ENCODE measurements around the gene AQP10.
"Not testable (repeated sequence)": the region's sequence is repeated elsewhere in the genome, so short reads cannot be mapped to it uniquely, and the experiment has no call there.

The AQP10 gene, protein sequence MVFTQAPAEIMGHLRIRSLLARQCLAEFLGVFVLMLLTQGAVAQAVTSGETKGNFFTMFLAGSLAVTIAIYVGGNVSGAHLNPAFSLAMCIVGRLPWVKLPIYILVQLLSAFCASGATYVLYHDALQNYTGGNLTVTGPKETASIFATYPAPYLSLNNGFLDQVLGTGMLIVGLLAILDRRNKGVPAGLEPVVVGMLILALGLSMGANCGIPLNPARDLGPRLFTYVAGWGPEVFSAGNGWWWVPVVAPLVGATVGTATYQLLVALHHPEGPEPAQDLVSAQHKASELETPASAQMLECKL

DNA sequence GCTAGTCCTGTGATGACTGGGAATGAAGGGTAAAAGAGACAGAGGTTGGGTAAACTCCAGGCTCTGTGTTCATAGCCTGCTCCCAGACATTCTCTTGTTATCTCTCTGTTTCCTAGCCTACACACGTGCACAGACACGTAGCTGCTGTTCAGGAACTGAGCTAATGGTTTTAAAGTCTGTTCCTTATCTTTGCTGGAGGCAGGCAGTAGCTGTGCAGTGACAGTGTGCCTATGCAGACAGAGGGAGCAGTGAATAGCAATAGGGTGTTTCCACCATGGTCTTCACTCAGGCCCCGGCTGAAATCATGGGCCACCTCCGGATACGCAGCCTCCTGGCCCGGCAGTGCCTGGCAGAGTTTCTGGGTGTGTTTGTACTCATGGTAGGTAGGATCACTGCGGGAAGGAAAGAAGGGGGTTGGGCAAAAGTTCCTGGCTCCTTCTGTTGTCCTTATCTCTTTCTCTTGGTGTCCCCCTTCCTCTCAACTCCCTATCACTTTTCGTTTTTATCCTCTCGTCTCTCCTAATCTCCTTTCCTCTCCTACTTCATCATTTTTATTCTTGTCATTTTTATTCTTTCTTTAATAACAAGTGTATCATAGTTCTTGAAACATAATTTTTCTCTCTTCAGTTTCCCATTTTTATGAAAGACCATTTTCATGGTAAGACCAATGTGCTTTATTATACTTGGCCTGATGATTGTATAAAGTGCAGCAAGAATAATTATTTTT is at the start of gene AQP10:
Gene AQP10, plus strand, starts transcription at position 212 of the 727 bp plus-strand sequence. Its CDS starts 63 bp downstream, at position 275.
- DNase-seq = no peak

DNA sequence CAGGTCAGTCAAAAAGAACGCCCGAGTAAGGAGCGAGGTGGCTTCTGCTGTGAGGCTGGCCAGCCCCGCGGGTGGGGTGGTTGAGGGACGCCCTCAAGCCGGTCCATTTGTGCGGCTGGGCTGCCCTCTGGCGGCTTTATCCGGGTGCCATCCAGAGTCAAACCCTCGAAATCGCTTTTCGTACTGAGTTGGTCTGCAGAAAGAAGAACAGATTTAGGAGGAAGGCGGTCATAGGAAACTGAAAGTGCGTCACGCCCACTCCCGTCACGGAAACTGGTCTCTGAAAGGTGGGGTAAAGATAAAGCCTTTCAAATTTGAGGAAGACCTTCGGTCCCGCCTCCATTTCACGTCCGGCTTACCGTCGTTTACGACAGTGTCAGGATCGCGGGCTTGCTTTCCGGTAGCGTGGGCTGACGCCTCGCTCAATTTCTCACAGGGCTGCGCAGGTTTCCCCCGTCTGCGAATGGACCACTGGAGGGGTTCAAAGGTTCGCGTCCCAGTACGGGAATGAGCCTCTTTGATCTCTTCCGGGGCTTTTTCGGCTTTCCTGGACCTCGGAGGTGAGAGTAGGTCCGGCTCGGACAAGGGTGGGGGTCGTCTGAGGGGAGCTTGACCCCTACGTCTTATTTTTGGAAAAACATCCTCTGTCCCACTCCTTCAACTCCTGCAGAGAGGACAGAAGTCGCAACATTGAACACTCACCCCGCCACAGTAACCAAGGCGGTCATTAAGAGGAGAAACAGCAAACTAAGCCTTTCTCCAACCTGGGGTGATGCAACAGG is 48.5 kb upstream of the AQP10 start, which contains the start of gene HAX1:
Gene HAX1, plus strand, starts transcription at position 413 of the 782 bp plus-strand sequence. Its CDS starts 95 bp downstream, at position 508.
- DNase-seq = peak; percentile 99

DNA sequence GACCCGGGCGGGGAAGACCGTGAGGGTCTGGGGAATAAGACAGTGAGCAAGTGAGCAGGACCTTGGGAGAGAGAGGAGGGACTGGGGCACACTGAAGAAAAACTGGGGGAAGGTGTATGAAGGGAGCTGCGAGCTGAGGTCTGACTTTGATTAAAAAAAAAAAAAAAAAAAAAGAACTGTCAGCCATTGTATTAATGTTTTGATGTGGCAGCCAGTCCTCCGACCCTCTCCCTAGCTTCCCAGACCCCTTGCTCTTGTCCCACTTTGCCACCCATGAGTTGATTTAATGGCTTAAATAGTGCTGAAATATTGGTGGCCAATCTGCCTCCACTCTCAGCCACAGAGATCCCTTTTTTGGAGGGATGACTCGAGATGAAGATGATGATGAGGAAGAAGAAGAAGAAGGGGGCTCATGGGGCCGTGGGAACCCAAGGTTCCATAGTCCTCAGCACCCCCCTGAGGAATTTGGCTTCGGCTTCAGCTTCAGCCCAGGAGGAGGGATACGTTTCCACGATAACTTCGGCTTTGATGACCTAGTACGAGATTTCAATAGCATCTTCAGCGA is 47.8 kb upstream of the AQP10 start:
- DNase-seq = no peak

DNA sequence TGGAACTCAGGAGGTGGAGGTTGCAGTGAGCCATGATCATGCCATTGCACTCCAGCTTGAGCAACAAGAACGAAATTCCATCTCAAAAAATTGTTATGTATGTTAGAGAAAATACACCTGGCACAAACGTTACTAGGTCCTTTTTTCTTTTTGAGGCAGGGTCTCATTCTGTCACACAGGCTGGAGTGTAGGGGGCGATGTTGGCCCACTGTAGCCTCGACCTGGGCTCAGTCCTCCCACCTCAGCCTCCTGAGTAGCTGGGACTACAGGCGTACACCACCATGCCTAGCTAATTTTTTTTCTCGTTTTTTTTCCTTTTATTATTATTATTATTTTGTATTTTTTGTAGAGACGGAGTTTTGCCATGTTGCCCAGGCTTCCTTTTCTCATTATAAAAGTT is 44.1 kb upstream of the AQP10 start:
- DNase-seq = peak; percentile 15

DNA sequence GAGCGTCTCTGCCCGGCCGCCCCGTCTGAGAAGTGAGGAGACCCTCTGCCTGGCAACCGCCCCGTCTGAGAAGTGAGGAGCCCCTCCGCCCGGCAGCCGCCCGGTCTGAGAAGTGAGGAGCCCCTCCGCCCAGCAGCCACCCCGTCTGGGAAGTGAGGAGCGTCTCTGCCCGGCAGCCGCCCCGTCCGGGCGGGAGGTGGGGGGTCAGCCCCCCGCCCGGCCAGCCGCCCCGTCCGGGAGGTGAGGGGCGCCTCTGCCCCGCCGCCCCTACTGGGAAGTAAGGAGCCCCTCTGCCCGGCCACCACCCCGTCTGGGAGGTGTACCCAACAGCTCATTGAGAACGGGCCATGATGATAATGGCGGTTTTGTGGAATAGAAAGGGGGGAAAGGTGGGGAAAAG is 33.3 kb upstream of the AQP10 start:
- not testable (repeated sequence) for DNase-seq

DNA sequence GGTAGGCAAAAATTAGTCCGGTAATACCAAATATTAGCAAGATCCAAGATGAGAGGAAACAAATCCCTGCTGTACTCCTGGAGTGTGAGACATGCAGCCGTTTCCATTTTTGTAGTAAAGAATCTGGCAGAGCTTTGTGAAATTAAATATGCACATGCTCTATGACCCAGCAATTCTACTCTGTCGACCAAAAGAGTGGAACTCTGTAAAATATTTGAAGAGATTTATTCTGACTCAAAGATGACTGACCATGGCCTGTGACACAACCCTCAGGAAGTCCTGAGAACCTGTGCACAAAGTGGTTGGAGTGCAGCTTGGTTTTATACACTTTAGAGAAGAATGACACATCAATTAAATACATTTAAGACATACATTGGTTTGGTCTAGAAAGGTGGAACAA is 32.2 kb upstream of the AQP10 start:
- no peak for DNase-seq

DNA sequence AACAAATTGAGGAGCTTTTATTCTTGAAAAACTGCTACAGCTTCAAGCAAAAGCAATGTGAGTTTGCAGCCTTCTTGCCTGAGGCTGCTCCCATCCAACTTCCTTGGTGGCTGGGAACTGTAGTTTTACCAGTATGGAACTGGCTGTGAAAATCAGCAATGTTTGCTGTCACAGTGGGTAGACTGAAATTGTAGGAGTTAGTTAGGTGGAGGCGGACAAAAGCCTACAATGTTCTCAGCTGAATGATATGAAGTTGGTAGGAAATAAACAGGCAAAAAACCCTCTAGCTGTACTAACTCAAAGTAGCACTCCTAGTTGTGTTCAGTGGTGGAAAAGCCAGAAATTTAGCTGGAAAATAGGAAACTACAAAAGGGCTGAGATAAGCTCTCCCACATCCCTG is 30.0 kb upstream of the AQP10 start:
- DNase-seq = no peak

DNA sequence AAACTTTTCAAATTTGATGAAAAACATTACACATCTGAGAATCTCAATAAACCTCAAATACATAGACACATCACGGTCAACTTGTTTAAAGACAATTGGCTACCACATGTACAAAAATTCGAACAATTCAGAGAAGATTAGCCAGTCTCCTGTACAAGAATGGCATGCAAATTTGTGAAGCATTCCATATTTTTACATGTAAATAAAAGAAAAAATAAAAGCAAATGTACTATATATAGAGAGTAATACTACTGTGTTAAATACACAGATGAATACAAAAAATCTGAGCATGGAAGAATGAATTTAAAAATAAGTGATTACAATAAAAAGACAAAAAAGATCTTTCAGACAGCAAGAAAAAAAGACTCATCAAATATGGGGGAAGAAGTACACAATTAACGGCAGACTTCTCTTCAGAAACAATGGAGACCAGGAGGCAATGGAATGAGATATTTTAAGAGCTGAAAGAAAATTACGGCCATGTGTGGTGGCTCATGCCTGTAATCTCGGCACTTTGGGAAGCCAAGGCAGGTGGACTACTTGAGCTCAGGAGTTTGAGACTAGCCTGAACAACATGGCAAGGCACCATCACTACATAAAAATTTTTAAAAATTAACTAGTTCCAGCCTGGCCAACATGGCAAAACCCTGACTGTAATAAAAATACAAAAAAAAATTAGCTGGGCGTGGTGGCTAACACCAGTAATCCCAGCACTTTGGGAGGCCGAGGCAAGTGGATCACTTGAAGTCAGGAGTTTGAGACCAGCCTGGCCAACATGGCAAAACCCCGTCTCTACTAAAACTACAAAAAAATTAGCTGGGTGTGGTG is 25.3 kb upstream of the AQP10 start:
- DNase-seq = no peak

DNA sequence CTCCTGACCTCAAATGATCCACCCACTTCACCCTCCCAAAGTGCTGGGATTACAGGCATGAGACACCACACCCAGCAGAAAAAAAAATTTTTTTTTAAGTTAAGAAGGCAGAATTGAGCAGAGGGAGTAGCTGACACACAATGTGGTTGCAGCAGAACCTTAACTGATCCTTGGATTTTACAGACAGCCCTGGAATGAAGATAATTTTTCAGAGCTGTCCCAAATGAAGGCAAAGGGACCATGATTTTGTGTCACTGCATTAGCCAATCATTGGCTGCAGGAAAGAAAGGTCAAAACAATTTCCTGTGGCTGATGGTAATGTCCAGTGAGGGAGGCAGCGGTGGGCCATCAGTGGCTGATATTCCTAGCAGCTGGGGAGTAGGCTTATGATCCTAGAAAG is 19.3 kb upstream of the AQP10 start:
- DNase-seq = no peak

DNA sequence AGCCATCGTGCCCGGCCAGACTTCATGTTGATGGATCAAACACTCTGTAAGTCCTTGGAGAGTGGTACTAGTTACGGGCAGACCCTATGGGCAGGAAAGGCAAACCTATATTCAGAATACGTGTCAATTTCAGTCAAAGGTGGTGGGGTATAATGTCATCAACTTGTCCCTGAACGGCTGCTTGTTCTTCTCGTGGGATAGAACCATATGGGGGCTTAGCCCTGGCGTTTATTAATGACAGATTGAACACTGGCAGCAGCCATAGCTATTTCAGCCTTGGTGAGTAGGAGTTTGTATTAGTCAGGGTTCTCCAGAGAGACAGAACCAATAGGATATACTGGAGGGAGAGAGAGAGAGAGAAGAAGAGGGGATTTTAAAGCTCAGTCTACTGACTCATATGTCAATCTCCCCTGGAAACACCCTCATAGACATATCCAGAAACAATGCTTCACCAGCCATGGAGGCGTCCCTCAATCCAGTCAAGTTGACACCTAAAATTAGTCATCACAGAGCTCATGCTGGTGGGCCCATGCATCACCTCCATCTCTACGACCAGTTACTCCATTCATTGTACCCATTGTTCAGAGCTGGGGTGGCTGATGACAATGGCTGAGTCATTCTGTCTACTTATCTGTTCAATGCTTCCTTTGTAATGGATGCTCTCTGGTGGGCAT is 16.1 kb upstream of the AQP10 start:
- no peak for DNase-seq

DNA sequence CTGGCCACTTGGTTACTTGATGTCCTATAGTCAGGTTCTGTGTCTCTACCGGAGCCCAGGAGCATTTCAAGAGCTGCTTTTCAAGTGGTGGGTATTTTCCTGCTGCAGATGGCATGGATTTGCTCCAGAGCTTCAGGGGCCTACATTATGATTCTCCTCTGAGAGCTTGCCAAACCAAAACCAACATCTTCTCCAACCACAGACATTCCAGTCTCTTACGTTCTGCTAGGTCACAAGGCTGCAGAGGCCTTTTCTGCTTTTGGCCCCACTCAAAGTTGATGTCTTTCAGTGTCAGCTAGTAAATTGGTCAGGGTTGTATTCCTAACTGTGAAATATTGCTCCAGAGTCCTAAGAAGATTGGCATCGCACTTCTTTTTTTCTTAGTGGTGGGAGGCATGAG is 14.7 kb upstream of the AQP10 start:
- DNase-seq = no peak

DNA sequence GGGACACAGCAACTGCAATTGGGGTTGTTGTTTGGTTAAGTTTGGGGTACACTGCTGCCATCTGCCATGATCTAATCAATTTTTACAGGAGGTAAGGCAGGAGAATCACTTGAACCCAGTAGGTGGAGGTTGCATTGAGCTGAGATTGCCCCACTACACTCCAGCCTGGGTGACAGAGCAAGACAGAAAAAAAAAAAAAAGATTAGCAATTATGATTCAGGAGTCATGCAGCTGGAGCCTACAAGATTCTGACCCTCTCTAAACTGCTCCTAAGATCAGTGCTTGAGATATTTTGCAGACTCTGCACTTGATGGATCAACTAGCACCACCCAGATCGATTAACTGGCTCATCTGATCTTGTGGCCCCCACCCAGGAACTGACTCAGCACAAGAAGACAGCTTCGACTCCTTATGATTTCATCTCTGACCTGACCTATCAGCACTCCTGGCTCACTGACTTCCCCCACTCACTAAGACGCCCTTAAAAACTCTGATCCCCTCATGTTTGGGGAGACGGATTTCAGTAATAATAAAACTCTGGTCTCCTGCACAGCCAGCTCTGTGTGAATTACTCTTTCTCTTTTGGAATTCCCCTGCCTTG is 13.1 kb upstream of the AQP10 start:
- DNase-seq = not testable (repeated sequence)

DNA sequence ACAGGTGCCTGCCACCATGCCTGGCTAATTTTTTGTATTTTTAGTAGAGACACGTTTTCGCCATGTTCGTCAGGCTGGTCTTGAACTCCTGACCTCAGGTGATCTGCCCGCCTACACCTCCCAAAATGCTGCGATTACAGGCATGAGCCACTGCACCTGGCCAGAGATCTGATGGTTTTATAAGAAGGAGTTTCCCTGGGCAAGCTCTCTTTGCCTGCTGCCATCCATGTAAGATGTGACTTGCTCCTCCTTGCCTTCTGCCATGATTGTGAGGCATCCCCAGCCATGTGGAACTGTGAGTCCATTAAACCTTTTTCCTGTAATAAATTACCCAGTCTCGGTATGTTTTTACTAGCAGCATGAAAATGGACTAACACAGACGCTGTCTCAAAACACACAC is 11.8 kb upstream of the AQP10 start:
- not testable (repeated sequence) for DNase-seq

DNA sequence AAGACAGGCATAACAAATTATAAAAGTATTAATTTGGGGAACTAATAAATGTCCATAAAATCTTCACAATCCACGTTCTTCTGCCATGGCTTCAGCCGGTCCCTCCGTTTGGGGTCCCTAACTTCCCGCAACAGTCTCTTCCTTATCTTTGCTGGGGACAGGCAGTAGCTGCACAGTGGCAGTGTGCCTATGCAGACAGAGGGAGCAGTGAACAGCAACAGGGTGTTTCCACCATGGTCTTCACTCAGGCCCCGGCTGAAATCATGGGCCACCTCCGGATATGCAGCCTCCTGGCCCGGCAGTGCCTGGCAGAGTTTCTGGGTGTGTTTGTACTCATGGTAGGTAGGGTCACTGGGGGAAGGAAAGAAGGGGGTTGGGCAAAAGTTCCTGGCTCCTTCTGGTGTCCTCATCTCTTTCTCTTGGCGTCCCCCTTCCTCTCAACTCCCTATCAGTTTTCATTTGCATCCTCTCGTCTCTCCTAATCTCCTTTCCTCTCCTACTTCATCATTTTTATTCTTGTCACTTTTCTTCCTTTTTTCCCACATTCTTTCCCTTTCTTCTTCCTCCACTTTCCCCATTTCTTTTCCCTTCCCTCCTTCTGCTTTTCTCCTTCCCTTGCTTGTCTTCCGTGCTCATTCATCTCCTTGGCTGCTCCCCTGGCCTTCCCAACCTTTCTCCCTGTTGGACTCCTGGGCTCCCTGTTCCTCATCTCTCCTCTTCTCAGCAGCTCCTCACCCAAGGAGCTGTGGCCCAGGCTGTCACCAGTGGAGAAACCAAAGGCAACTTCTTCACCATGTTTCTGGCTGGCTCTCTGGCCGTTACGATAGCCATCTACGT is 8.4 kb upstream of the AQP10 start:
- not testable (repeated sequence) for DNase-seq

DNA sequence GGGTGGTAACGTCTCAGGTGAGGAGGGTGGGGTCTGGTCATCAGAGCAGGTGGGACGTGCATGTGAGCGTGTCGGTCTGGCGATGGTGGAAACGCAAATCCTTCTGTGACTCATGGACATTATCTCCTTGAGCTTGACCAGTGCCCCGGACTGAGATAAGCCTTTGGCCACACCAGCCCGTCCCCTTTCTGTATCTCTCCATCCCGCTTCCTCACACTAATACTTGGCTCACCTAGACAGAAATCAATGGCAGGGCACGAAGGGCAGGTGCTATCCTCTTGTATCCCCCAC is 7.9 kb upstream of the AQP10 start:
- no peak for DNase-seq

DNA sequence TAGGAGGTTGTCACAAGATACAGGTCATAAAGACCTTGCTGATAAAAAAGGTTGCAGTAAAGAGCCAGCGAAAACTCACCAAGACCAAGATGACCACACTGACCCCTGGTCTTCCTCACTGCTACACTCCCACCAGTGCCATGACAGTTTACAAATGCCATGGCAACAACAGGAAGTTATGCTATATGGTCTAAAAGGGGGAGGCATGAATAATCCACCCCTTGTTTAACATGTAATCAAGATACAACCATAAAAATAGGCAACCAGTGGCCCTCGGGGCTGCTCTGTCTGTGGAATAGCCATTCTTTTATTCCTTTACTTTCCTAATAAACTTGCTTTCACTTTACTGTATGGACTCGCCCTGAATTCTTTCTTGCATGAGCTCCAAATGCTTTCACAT is 6.7 kb upstream of the AQP10 start:
- not testable (repeated sequence) for DNase-seq

DNA sequence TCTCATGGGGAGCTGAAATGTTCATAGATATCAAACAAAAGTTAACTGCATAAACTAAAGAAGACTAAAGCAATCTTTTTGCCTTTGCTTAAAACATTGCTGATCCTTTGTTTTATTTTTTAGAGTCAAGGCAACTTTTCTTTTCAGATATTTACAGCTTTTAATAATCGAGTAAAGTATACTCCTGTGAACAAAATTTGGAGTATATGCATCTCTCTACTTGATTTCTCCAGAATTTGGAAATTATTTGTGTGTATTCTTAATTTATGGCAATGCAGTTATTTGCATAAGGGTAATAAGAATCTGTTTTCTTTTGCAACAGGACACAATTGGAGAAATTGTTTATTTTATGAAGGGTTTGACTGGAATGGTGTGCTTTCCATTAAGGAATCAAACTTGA is 4.2 kb upstream of the AQP10 start:
- no peak for DNase-seq

DNA sequence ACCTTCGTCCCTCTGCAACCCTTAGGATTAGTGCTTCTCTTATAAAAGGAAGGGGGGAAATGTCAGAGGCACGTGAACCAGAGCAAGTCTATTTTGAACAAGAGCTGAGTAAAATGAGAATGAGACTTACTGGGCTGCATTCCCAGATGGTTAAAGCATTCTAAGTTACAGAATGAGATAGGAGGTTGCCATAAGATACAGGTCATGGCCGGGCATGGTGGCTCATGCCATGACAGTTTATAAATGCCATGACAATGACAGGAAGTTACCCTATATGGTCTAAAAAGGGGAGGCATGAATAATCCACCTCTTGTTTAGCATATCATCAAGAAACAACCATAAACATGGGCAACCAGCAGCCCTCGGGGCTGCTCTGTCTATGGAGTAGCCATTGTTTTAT is 2.5 kb upstream of the AQP10 start:
- no peak for DNase-seq

DNA sequence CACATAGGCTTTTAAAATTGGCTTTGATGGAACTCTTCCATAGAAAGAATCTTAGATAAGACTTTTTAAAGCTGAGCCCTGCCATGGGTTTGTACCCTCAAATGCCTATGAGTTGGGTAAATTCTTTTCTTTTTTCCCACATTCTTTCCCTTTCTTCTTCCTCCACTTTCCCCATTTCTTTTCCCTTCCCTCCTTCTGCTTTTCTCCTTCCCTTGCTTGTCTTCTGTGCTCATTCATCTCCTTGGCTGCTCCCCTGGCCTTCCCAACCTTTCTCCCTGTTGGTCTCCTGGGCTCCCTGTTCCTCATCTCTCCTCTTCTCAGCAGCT is 679 bp downstream of the AQP10 start:
- not testable (repeated sequence) for DNase-seq

DNA sequence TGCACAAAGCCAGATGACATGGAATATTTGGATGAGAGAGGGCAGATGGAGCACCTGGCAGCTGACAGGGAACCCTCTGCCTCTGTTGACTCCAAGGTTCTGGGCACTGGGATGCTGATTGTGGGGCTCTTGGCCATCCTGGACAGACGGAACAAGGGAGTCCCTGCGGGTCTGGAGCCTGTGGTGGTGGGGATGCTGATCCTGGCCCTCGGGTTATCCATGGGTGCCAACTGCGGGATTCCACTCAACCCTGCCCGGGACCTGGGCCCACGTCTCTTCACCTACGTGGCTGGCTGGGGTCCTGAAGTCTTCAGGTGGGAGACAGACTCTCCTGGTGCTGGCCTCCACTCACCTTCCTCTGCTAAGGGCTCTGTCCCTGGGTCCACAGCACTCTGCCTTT is 2.6 kb downstream of the AQP10 start:
- DNase-seq = no peak

DNA sequence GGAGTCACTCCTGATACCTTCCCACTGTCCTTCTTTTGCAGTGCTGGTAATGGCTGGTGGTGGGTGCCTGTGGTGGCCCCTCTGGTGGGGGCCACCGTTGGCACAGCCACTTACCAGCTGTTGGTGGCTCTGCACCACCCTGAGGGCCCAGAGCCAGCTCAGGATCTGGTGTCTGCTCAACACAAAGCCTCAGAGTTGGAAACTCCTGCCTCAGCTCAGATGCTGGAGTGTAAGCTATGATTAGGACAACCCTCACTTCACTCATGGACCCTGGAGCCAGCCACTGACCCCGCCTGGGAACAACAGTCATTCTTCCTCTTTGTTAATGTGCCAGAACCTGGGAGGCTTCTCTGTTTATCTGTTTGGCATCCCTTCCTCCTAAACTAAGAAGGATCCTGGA is 3.3 kb downstream of the AQP10 start:
- DNase-seq = no peak

All from RPMI8226 (cell line).